Ovary (tissue), 9 donors: ENCODE results near the gene PSD4. TPM values are rescaled to one million over a fixed set of nuclear protein-coding genes. Genes with fewer than 3 reads are reported as not detected.
A peak's percentile ranks its signal among the peaks of the same experiment; 100 is the strongest.

ENCODE experiments used
- DNase-seq, 5 donors: peaks; one replicate each; pipeline ENCODE4 v3.0.0-alpha.2; 2019 to 2020
- H3K27ac ChIP-seq, 2 donors: fragments of 200-600 bp; one replicate each; pipeline versions ENCODE4 v1.5.1 to v1.8.0; 2019 to 2022
- H3K27me3 ChIP-seq: fragments of 200-600 bp; one replicate; pipeline ENCODE4 v1.8.0; 2022
- H3K36me3 ChIP-seq: fragments of 200-600 bp; sonication (generic); one replicate; pipeline ENCODE4 v1.5.1; 2019
- H3K4me1 ChIP-seq: one replicate; pipeline ENCODE4 v1.8.1; 2013; ENCODE audit warnings: mild to moderate bottlenecking, moderate library complexity; ENCODE audit not compliant: insufficient read depth
- H3K4me3 ChIP-seq: fragments of 200-600 bp; sonication (generic); one replicate; pipeline ENCODE4 v1.5.1; 2017
- H3K9me3 ChIP-seq, 2 donors: fragments of 200-600 bp in 1 of 2; sonication (generic) in 1 of 2; one replicate each; pipeline versions ENCODE4 v1.5.1 to v1.8.1; 2013 to 2019; ENCODE audit warnings: mild to moderate bottlenecking in 1 of 2, moderate library complexity in 1 of 2
- EP300 ChIP-seq: sonication (generic); formaldehyde crosslinking; IDR thresholded peaks from one replicate; pipeline ENCODE4 v1.6.1; 2017; ENCODE audit warnings: antibody characterized with exemption
- POLR2A ChIP-seq: fragments of 450-650 bp; IDR thresholded peaks from one replicate; pipeline ENCODE4 v1.6.1; 2017; ENCODE audit warnings: antibody characterized with exemption, mild to moderate bottlenecking, moderate library complexity
- WGBS, 3 donors: extraction: QIAGEN DNeasy Blood & Tissue Kit in 1 of 3; methylation state at CpG; one replicate each; pipeline versions ENCODE4 v1.1.5 to v1.1.7; 2013 to 2017; 5-methylcytosine and 5-hydroxymethylcytosine counted together
- intact Hi-C, 4 donors: fragments of 100-400 bp; cut with DNase I; formaldehyde crosslinking; loops; one replicate each; pipeline versions ENCODE4 v1.11.0 to v1.15.1; 2022 to 2023
- polyA plus RNA-seq, 2 donors: library from polyadenylated mRNA; stranded (reverse); fragments of 200-250 nt in 1 of 2; fragments of 350-450 nt in 1 of 2; fragmentation: Illumina TruSeq in 1 of 2; extraction: RNeasy Lipid Tissue Mini Kit (QIAGEN cat#74804) in 1 of 2; gene quantifications; one replicate each; pipeline ENCODE4 v1.2.3, GENCODE V29; 2013 to 2014
- total RNA-seq, 7 donors: library from RNA; depleted of rRNA in 2 of 7; stranded (reverse); fragments of >200 nt in 2 of 7; fragmentation: NEBNext Ultra II Directional in 3 of 7; extraction: Animal tissue kit (Norgen Biotek cat#: 25700) in 3 of 7; gene quantifications; one replicate each; pipeline versions ENCODE4 v1.1.0 to v1.2.4, GENCODE V29; 2016 to 2023
- TF ChIP-seq, protein P1 (sequence below), 3 donors: fragments of 450-650 bp in 2 of 3; fragments of 200-600 bp in 1 of 3; IDR thresholded peaks; one replicate each; pipeline versions ENCODE4 v1.5.1 to v1.8.0; 2016 to 2022; ENCODE audit warnings: antibody characterized with exemption in 3 of 3, mild to moderate bottlenecking in 1 of 3
- donor health status: DM: no; HTN: no; CAD: no; lungs with moderate emphysema.
- donor health status: DM: no; HTN: no; CAD: no.
- donor health status: Bipolar disorder and iron deficiency.
- donor health status: DM: yes; HTN: yes; CAD: no.
- donor health status: DM: no; HTN: no; CAD: no.
- donor health status: DM: yes; HTN: yes; CAD: no.

Gene PSD4
- total and polyA plus RNA-seq, 9 donors, result 1.2 to 14.1 (median 3.4) TPM

DNA sequence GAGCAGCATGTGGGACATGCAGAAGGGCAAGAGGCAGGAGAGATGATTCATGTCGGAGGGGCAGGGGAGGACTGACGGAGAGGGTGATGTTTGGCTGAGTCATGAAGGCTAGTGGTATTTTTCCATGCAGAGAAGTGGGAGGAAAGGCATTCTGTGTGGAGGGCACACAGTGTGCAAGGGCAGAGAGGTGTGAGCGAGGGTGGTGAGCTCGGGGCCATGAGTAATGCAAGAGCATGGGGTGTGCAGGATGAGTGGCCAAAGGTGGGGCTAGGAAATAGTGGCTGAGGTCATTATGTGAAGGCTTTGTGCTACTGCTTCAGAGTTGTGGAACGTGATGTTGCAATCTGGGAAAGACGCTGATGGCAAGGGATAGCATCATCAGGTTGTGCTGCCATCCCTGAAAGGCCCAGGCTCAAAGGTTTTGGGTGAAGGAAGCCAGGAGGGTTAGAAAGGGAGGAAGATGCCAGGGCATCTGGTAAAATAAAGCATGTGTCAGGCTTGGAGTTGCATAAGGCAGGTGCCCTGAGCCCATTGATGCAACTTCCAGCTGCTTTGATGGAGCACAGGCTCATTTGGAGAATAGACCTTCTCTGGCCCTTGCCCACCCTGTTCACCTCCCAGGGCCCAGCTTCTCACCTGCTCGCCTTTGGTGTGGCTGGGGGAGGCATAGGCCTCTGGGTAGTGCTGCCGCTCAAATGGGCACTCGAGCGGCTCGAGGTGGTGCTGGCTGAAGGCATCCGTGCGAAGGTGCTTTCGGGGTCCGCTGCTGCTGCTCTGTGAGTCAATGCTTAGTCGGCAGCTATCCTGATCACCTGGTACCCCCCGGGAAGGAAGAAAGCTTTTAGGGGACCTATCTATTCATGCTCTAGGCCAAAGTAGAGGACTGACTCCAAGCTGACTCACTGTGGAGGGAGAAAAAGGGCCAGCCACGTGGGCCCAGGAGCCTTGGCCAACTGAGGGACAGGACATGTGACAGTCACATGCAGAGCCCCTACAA is 67.4 kb downstream of the PSD4 start:
- DNase-seq, result peak in 3 of 5 donors; percentile 48 to 50 (median 48)
- H3K36me3 ChIP-seq, result no peaks in the 10 kb centered on the region
- peaks cover 11% of the 10 kb centered on the region for H3K4me1 ChIP-seq
- no peaks in the 10 kb centered on the region for H3K9me3 ChIP-seq
- H3K27ac ChIP-seq, result no peak overlapping the region
- no peaks in the 10 kb centered on the region for H3K27me3 ChIP-seq
- TF ChIP-seq EP300, result peak; percentile 48
- no peak for TF ChIP-seq POLR2A
- TF ChIP-seq, protein P1, sequence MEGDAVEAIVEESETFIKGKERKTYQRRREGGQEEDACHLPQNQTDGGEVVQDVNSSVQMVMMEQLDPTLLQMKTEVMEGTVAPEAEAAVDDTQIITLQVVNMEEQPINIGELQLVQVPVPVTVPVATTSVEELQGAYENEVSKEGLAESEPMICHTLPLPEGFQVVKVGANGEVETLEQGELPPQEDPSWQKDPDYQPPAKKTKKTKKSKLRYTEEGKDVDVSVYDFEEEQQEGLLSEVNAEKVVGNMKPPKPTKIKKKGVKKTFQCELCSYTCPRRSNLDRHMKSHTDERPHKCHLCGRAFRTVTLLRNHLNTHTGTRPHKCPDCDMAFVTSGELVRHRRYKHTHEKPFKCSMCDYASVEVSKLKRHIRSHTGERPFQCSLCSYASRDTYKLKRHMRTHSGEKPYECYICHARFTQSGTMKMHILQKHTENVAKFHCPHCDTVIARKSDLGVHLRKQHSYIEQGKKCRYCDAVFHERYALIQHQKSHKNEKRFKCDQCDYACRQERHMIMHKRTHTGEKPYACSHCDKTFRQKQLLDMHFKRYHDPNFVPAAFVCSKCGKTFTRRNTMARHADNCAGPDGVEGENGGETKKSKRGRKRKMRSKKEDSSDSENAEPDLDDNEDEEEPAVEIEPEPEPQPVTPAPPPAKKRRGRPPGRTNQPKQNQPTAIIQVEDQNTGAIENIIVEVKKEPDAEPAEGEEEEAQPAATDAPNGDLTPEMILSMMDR (IDR thresholded peaks at IDR 0.05), result no peak
- H3K4me3 ChIP-seq, result no peak overlapping the region
- 67 to 70% (median 70%) methylated on average over 18 of the region's 18 CpGs for WGBS, 3 donors
- intact Hi-C loops, result no loop called here

DNA sequence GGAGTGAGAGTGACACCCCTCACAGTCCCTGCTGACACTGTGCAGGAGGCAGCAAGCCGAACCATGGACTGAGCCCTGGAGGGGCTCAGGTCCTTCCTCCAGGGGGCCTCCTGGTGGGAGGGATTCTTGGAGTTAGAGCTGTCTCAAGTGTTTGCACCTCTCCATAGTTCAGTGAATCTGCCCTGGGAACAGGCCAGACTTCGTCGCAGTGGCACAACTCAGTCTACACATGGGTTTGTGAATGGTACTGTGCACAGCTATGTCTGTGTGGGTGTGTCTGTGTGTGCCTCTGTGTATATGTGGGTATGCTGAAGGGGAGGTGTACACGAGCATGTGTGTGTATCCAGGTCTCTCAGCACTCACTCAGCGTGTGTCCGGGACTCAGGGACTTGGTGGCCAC is 68.6 kb downstream of the PSD4 start:
- Histone ChIP-seq H3K9me3 (no peaks in the 10 kb centered on the region), H3K27me3 (no peaks in the 10 kb centered on the region), H3K4me3 (no peak overlapping the region), H3K27ac (no peak overlapping the region), H3K4me1 (peaks cover 11% of the 10 kb centered on the region), H3K36me3 (no peaks in the 10 kb centered on the region)
- no peak for DNase-seq
- TF ChIP-seq POLR2A, result no peak
- TF ChIP-seq, protein P1 (IDR thresholded peaks at IDR 0.05), result no peak
- TF ChIP-seq EP300, result no peak
- 93 to 96% (median 96%) methylated on average over 6 of the region's 6 CpGs for WGBS, 3 donors
- intact Hi-C loops, result no loop called here

DNA sequence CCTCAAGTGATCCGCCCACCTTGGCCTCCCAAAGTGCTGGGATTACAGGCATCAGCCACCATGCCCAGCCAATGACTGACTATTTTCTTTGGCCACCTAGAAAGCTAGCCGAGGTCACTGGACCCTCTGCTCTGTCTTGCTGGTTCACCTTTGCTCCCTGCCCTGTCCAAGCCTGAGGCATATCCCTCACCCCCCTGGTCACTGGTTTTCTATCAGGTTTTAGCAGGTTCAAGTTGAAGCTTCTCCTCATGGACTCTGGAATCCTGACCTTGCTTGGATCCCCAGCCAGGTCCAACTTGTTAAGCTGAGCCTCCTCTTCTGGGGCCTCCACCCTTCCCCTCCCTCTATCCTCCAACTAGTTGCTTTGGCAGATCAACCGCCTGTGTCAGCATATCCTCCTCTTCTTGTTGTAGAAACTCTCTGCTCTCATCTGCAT is 71.5 kb downstream of the PSD4 start:
- DNase-seq, result no peak
- intact Hi-C loops, result loop anchor here in 1 of 4 donors (5.0 kb wide), 1 partner anchor 127 kb away; no protein-coding TSS in a partner anchor
- Histone ChIP-seq H3K36me3 (no peaks in the 10 kb centered on the region), H3K27me3 (no peaks in the 10 kb centered on the region), H3K9me3 (no peaks in the 10 kb centered on the region), H3K27ac (no peak overlapping the region), H3K4me3 (no peak overlapping the region), H3K4me1 (peaks cover 6% of the 10 kb centered on the region)
- TF ChIP-seq EP300 (no peak), POLR2A (no peak)
- TF ChIP-seq, protein P1 (IDR thresholded peaks at IDR 0.05), result no peak
- 80 to 93% (median 83%) methylated on average over 3 of the region's 3 CpGs for WGBS, 3 donors

DNA sequence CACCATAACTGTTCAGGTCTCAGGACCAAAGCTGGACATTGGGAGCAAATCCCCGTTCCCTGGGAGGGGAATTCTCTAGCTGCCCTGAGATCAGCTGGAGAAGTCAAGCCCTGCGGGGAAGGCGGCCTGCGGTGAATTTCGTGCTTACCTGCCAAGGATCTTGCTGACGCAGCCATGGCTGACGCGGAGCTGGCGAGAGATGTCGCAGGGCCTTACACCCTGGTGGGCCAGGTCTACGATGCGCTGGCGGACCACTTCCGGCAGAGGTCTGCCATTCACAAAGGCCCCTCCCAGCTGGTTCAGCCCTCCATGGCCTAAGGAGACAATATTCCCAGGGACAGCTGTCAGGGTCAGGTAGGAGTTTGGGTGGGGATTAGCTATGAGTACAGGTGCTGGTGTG is 72.8 kb downstream of the PSD4 start:
- H3K36me3 ChIP-seq, result no peaks in the 10 kb centered on the region
- no peak for DNase-seq
- H3K9me3 ChIP-seq, result no peaks in the 10 kb centered on the region
- H3K27ac ChIP-seq, result no peak overlapping the region
- TF ChIP-seq EP300, result no peak
- TF ChIP-seq, protein P1 (IDR thresholded peaks at IDR 0.05), result no peak
- no peak for TF ChIP-seq POLR2A
- intact Hi-C loops, result loop anchor here in 1 of 4 donors (5.0 kb wide), 1 partner anchor 126 kb away; no protein-coding TSS in a partner anchor
- WGBS, 3 donors, result 86 to 90% (median 87%) methylated on average over 14 of the region's 14 CpGs
- no peaks in the 10 kb centered on the region for H3K27me3 ChIP-seq
- H3K4me1 ChIP-seq, result no peaks in the 10 kb centered on the region
- H3K4me3 ChIP-seq, result no peak overlapping the region
